GM18499 (cell line): ENCODE data around the gene HOXB4.

Experiments used
- ATAC-seq: cut with Tn5 transposase; IDR thresholded peaks from one replicate; pipeline ENCODE4 v1.9.1; 2021; ENCODE audit warnings: moderate number of reproducible peaks; ENCODE audit not compliant: insufficient read depth, unreplicated experiment

HOXB4 gene

GRCh38 chr17:48575066-48575582 is 3.0 kb downstream of the HOXB4 start:
- no peak for ATAC-seq

- no peak for ATAC-seq
These were observed 3.6 kb downstream of the HOXB4 start for GRCh38 chr17:48574505-48575065.

GRCh38 chr17:48571826-48572417 is 6.2 kb downstream of the HOXB4 start:
- ATAC-seq = no peak

- no peak for ATAC-seq
These were observed 6.9 kb downstream of the HOXB4 start for GRCh38 chr17:48571024-48571818.

GRCh38 chr17:48570325-48571023 is 7.7 kb downstream of the HOXB4 start:
- no peak for ATAC-seq

GRCh38 chr17:48569674-48570324 is 8.4 kb downstream of the HOXB4 start:
- no peak for ATAC-seq

GRCh38 chr17:48569240-48569582 is 8.9 kb downstream of the HOXB4 start:
- no peak for ATAC-seq

- no peak for ATAC-seq
These were observed 9.5 kb downstream of the HOXB4 start for GRCh38 chr17:48568499-48569239.

- ATAC-seq = no peak
These were observed 10.3 kb downstream of the HOXB4 start for GRCh38 chr17:48567646-48568354.

GRCh38 chr17:48567209-48567608 is 10.9 kb downstream of the HOXB4 start:
- no peak for ATAC-seq

GRCh38 chr17:48566717-48567116 is 11.4 kb downstream of the HOXB4 start:
- no peak for ATAC-seq

GRCh38 chr17:48565925-48566710 is 12.0 kb downstream of the HOXB4 start:
- no peak for ATAC-seq

GRCh38 chr17:48565022-48565554 is 13.1 kb downstream of the HOXB4 start:
- ATAC-seq = no peak

GRCh38 chr17:48564188-48565021 is 13.7 kb downstream of the HOXB4 start:
- no peak for ATAC-seq

GRCh38 chr17:48563867-48564187 is 14.3 kb downstream of the HOXB4 start:
- no peak for ATAC-seq

GRCh38 chr17:48563385-48563838 is 14.7 kb downstream of the HOXB4 start:
- ATAC-seq = no peak

GRCh38 chr17:48562934-48563333 is 15.2 kb downstream of the HOXB4 start:
- no peak for ATAC-seq
